ENCODE results near the gene LAMA4. TPM values are rescaled to one million over a fixed set of nuclear protein-coding genes. Genes with fewer than 3 reads are reported as not detected.

The LAMA4 gene
- total RNA-seq, 1 donor from 2014 or later: 1.1 TPM

- peaks cover 7% of the 10 kb centered on the region for H3K27me3 Mint-ChIP-seq
- no peak for DNase-seq (ENCODE audit: low spot score, unreplicated experiment)
- H3K9me3 Mint-ChIP-seq (ENCODE audit: low read depth): no peaks in the 10 kb centered on the region
- H3K27ac Mint-ChIP-seq: no peak overlapping the region
- TF ChIP-seq CTCF (IDR thresholded peaks at IDR 0.05; ENCODE audit: unreplicated experiment): no peak
- H3K4me1 Mint-ChIP-seq (ENCODE audit: low read depth): peaks cover 2% of the 10 kb centered on the region
- H3K36me3 Mint-ChIP-seq (ENCODE audit: insufficient read depth): no peaks in the 10 kb centered on the region
- no peak overlapping the region for H3K4me3 Mint-ChIP-seq (ENCODE audit: low read depth)
Measured at GRCh38 chr6:112268019-112268418, 13.7 kb upstream of the LAMA4 start.

GRCh38 chr6:112266331-112266730 lies 12.0 kb upstream of the LAMA4 start:
- Mint-ChIP-seq H3K27me3 (peaks cover 2% of the 10 kb centered on the region), H3K27ac (no peak overlapping the region), H3K4me1 (ENCODE audit: low read depth) (no peaks in the 10 kb centered on the region), H3K36me3 (ENCODE audit: insufficient read depth) (no peaks in the 10 kb centered on the region), H3K9me3 (ENCODE audit: low read depth) (no peaks in the 10 kb centered on the region), H3K4me3 (ENCODE audit: low read depth) (no peak overlapping the region)
- DNase-seq (ENCODE audit: low spot score, unreplicated experiment): no peak
- no peak for TF ChIP-seq CTCF (IDR thresholded peaks at IDR 0.05; ENCODE audit: unreplicated experiment)

GRCh38 chr6:112259337-112259675 lies 4.9 kb upstream of the LAMA4 start:
- Mint-ChIP-seq H3K9me3 (ENCODE audit: low read depth) (no peaks in the 10 kb centered on the region), H3K4me1 (ENCODE audit: low read depth) (peaks cover 9% of the 10 kb centered on the region), H3K27me3 (peaks cover 22% of the 10 kb centered on the region), H3K27ac (no peak overlapping the region), H3K4me3 (ENCODE audit: low read depth) (no peak overlapping the region), H3K36me3 (ENCODE audit: insufficient read depth) (no peaks in the 10 kb centered on the region)
- no peak for TF ChIP-seq CTCF (IDR thresholded peaks at IDR 0.05; ENCODE audit: unreplicated experiment)
- DNase-seq (ENCODE audit: low spot score, unreplicated experiment): no peak

- peaks cover 27% of the 10 kb centered on the region for H3K27me3 Mint-ChIP-seq
- no peak for TF ChIP-seq CTCF (IDR thresholded peaks at IDR 0.05; ENCODE audit: unreplicated experiment)
- H3K4me1 Mint-ChIP-seq (ENCODE audit: low read depth): peaks cover 12% of the 10 kb centered on the region
- no peak for DNase-seq (ENCODE audit: low spot score, unreplicated experiment)
- H3K27ac Mint-ChIP-seq: no peak overlapping the region
- H3K4me3 Mint-ChIP-seq (ENCODE audit: low read depth): no peak overlapping the region
- H3K36me3 Mint-ChIP-seq (ENCODE audit: insufficient read depth): no peaks in the 10 kb centered on the region
- no peaks in the 10 kb centered on the region for H3K9me3 Mint-ChIP-seq (ENCODE audit: low read depth)
Measured at GRCh38 chr6:112258642-112259336, 4.4 kb upstream of the LAMA4 start.

- Mint-ChIP-seq H3K9me3 (ENCODE audit: low read depth) (no peaks in the 10 kb centered on the region), H3K4me3 (ENCODE audit: low read depth) (no peak overlapping the region), H3K27me3 (peaks cover 41% of the 10 kb centered on the region), H3K4me1 (ENCODE audit: low read depth) (peaks cover 18% of the 10 kb centered on the region), H3K27ac (no peak overlapping the region), H3K36me3 (ENCODE audit: insufficient read depth) (no peaks in the 10 kb centered on the region)
- DNase-seq (ENCODE audit: low spot score, unreplicated experiment): no peak
- no peak for TF ChIP-seq CTCF (IDR thresholded peaks at IDR 0.05; ENCODE audit: unreplicated experiment)
Measured at GRCh38 chr6:112257178-112257855, 3.0 kb upstream of the LAMA4 start.

Measured in progenitor cell of endocrine pancreas (in vitro differentiated cells).